K562 (cell line): ENCODE results near the gene C21orf58. TPM values are rescaled to one million over a fixed set of nuclear protein-coding genes. Genes with fewer than 3 reads are reported as not detected.

Experiments used
- BHLHE40 ChIP-seq: IDR thresholded peaks from 2 replicates; pipeline ENCODE4 v1.6.1; 2011; ENCODE audit warnings: low read length, improper control_type of control experiment
- KLF6 ChIP-seq: fragments of 250-450 bp; sonication (Bioruptor Pico); IDR thresholded peaks from 2 replicates; pipeline ENCODE4 v1.4.0; 2020; ENCODE audit warnings: mild to moderate bottlenecking, moderate library complexity, borderline replicate concordance
- PHF8 ChIP-seq: fragments of 200-600 bp; sonication (generic); IDR thresholded peaks from 2 replicates; pipeline ENCODE4 v1.6.1; 2012; ENCODE audit warnings: mixed run types, mild to moderate bottlenecking, inconsistent platforms, low read length, moderate library complexity, borderline replicate concordance
- POLR2G ChIP-seq: fragments of 200-400 bp; formaldehyde crosslinking; IDR thresholded peaks from 2 replicates; pipeline ENCODE4 v1.6.1; 2017; ENCODE audit warnings: low read depth, mild to moderate bottlenecking, antibody characterized with exemption, low read length, moderate library complexity
- SOX6 ChIP-seq: fragments of 450-650 bp; IDR thresholded peaks from 2 replicates; pipeline ENCODE4 v1.6.1; 2014; ENCODE audit warnings: mild to moderate bottlenecking
- SRSF9 ChIP-seq: fragments of 200-400 bp; formaldehyde crosslinking; IDR thresholded peaks from 2 replicates; pipeline ENCODE4 v1.6.1; 2017; ENCODE audit warnings: low read depth, low read length, borderline replicate concordance
- TGIF2 ChIP-seq: sonication (generic); formaldehyde crosslinking; IDR thresholded peaks from 2 replicates; pipeline ENCODE4 v1.8.1; 2022; ENCODE audit warnings: mild to moderate bottlenecking, missing genetic modification reagents, moderate library complexity
- U2AF1 ChIP-seq: fragments of 200-400 bp; formaldehyde crosslinking; optimal IDR thresholded peaks from 2 replicates; pipeline ENCODE3; 2017; ENCODE audit warnings: mild to moderate bottlenecking, low read depth, low read length, moderate library complexity
- ZNF3 ChIP-seq: fragments of 250-450 bp; sonication (Bioruptor Pico); IDR thresholded peaks from 2 replicates; pipeline ENCODE4 v1.5.0; 2021; ENCODE audit warnings: mild to moderate bottlenecking, moderate library complexity
- ZNF589 ChIP-seq: fragments of 200-800 bp; sonication (Bioruptor generic); IDR thresholded peaks from 2 replicates; pipeline ENCODE4 v1.6.1; 2016; ENCODE audit warnings: low read depth, missing genetic modification characterization, missing compliant biosample characterization
- ZNF79 ChIP-seq: fragments of 250-450 bp; sonication (Bioruptor Pico); IDR thresholded peaks from 2 replicates; pipeline ENCODE4 v1.4.0; 2020; ENCODE audit warnings: low read depth, mild to moderate bottlenecking, moderate library complexity
- polyA plus RNA-seq, 8 experiments: library from polyadenylated mRNA; depleted of rRNA in 4 of 8; stranded (reverse) in 5 of 8; unstranded in 3 of 8; fragments of >200 nt; fragmentation: Nextera tagmentation in 2 of 8; fragmentation: Illumina TruSeq in 1 of 8; extraction: Ambion mirVana in 2 of 8; extraction: Trizol in 1 of 8; gene quantifications; 2 replicates each; pipeline versions ENCODE4 v1.2.1 to v1.2.3, GENCODE V29; 2011 to 2014; ENCODE audit warnings: inconsistent platforms in 1 of 8, missing spikeins in 1 of 8
- total RNA-seq, 7 experiments: library from RNA; depleted of rRNA in 6 of 7; stranded (reverse); fragments of >200 nt in 6 of 7; fragmentation: Illumina TruSeq in 2 of 7; extraction: Trizol in 2 of 7; gene quantifications; 2 replicates each; pipeline versions ENCODE4 v1.2.1 to v1.2.3, GENCODE V29; 2011 to 2021; ENCODE audit warnings: low replicate concordance in 1 of 7
- TF ChIP-seq, protein P1 (sequence below): fragments of 200-600 bp; sonication (generic); IDR thresholded peaks from one replicate; pipeline ENCODE4 v1.6.1; 2012; ENCODE audit warnings: mild to moderate bottlenecking, low read depth, low read length, inconsistent platforms
- TF ChIP-seq, protein P2 (sequence below): fragments of 450-650 bp; IDR thresholded peaks from 2 replicates; pipeline ENCODE4 v1.6.1; 2016; ENCODE audit warnings: antibody characterized with exemption
- TF ChIP-seq, protein P3 (sequence below): fragments of 250-450 bp; sonication (Bioruptor Pico); IDR thresholded peaks from 2 replicates; pipeline ENCODE4 v1.8.0; 2021; ENCODE audit warnings: borderline replicate concordance, mild to moderate bottlenecking, moderate library complexity; ENCODE audit not compliant: poor library complexity, severe bottlenecking

C21orf58 gene
- total and polyA plus RNA-seq, 9 of the 15 experiments (the other 6 are each of a cell fraction or from before 2014, with no cell fraction given): 1.2 to 30.5 (median 12.4) TPM

DNA sequence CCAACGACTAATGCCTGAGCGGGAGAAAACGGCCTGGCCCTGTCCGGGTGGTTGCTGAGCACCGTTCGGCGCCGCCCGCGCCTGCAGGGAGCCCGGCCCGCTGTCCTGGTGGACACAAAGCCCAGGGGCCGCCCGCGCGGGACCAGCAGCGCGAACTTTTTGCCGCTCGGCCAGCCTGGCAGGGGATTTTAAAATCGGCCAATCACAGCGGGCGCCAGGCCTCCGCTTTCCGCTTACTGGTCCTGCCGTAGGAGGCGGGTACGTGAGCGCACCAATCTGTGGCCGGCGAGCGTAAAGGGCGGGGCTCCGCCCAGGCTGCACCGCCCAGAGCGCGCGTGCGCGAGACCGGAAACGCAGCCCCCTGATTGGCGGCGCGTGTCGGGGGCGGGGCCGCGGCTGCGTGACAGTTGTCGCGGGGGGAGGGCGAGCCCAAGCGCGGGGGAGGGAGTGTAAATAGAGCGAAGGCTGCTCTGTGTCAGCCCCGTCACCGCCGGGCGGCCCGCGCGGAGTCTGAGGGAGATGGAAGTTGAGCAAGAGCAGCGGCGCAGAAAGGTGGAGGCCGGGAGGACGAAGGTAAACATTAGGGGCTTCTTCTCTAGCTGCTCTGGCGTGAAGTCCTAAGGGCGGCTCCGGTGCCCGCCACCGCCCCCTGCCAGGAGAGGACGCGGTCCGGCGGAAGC, at the start of gene C21orf58, which contains the start of gene PCNT (continued):
- TF ChIP-seq, protein P1, sequence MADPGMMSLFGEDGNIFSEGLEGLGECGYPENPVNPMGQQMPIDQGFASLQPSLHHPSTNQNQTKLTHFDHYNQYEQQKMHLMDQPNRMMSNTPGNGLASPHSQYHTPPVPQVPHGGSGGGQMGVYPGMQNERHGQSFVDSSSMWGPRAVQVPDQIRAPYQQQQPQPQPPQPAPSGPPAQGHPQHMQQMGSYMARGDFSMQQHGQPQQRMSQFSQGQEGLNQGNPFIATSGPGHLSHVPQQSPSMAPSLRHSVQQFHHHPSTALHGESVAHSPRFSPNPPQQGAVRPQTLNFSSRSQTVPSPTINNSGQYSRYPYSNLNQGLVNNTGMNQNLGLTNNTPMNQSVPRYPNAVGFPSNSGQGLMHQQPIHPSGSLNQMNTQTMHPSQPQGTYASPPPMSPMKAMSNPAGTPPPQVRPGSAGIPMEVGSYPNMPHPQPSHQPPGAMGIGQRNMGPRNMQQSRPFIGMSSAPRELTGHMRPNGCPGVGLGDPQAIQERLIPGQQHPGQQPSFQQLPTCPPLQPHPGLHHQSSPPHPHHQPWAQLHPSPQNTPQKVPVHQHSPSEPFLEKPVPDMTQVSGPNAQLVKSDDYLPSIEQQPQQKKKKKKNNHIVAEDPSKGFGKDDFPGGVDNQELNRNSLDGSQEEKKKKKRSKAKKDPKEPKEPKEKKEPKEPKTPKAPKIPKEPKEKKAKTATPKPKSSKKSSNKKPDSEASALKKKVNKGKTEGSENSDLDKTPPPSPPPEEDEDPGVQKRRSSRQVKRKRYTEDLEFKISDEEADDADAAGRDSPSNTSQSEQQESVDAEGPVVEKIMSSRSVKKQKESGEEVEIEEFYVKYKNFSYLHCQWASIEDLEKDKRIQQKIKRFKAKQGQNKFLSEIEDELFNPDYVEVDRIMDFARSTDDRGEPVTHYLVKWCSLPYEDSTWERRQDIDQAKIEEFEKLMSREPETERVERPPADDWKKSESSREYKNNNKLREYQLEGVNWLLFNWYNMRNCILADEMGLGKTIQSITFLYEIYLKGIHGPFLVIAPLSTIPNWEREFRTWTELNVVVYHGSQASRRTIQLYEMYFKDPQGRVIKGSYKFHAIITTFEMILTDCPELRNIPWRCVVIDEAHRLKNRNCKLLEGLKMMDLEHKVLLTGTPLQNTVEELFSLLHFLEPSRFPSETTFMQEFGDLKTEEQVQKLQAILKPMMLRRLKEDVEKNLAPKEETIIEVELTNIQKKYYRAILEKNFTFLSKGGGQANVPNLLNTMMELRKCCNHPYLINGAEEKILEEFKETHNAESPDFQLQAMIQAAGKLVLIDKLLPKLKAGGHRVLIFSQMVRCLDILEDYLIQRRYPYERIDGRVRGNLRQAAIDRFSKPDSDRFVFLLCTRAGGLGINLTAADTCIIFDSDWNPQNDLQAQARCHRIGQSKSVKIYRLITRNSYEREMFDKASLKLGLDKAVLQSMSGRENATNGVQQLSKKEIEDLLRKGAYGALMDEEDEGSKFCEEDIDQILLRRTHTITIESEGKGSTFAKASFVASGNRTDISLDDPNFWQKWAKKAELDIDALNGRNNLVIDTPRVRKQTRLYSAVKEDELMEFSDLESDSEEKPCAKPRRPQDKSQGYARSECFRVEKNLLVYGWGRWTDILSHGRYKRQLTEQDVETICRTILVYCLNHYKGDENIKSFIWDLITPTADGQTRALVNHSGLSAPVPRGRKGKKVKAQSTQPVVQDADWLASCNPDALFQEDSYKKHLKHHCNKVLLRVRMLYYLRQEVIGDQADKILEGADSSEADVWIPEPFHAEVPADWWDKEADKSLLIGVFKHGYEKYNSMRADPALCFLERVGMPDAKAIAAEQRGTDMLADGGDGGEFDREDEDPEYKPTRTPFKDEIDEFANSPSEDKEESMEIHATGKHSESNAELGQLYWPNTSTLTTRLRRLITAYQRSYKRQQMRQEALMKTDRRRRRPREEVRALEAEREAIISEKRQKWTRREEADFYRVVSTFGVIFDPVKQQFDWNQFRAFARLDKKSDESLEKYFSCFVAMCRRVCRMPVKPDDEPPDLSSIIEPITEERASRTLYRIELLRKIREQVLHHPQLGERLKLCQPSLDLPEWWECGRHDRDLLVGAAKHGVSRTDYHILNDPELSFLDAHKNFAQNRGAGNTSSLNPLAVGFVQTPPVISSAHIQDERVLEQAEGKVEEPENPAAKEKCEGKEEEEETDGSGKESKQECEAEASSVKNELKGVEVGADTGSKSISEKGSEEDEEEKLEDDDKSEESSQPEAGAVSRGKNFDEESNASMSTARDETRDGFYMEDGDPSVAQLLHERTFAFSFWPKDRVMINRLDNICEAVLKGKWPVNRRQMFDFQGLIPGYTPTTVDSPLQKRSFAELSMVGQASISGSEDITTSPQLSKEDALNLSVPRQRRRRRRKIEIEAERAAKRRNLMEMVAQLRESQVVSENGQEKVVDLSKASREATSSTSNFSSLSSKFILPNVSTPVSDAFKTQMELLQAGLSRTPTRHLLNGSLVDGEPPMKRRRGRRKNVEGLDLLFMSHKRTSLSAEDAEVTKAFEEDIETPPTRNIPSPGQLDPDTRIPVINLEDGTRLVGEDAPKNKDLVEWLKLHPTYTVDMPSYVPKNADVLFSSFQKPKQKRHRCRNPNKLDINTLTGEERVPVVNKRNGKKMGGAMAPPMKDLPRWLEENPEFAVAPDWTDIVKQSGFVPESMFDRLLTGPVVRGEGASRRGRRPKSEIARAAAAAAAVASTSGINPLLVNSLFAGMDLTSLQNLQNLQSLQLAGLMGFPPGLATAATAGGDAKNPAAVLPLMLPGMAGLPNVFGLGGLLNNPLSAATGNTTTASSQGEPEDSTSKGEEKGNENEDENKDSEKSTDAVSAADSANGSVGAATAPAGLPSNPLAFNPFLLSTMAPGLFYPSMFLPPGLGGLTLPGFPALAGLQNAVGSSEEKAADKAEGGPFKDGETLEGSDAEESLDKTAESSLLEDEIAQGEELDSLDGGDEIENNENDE: no peak
- TF ChIP-seq, protein P2, sequence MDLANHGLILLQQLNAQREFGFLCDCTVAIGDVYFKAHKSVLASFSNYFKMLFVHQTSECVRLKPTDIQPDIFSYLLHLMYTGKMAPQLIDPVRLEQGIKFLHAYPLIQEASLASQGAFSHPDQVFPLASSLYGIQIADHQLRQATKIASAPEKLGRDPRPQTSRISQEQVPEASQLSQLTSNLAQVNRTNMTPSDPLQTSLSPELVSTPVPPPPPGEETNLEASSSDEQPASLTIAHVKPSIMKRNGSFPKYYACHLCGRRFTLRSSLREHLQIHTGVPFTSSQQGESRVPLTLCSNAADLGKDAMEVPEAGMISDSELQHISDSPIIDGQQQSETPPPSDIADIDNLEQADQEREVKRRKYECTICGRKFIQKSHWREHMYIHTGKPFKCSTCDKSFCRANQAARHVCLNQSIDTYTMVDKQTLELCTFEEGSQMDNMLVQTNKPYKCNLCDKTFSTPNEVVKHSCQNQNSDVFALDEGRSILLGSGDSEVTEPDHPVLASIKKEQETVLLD: peak; percentile 64; the same call in 1 of the 2 replicates
- peak; percentile 86 for TF ChIP-seq BHLHE40
- TF ChIP-seq ZNF3: no peak
- peak; percentile 84 for TF ChIP-seq U2AF1
- TF ChIP-seq POLR2G: peak; percentile 96
- no peak for TF ChIP-seq SRSF9
- peak; percentile 7; the same call in 1 of the 2 replicates for TF ChIP-seq SOX6
- TF ChIP-seq, protein P3, sequence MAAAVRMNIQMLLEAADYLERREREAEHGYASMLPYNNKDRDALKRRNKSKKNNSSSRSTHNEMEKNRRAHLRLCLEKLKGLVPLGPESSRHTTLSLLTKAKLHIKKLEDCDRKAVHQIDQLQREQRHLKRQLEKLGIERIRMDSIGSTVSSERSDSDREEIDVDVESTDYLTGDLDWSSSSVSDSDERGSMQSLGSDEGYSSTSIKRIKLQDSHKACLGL (CRISPR knock-in tag): peak; percentile 72
- TF ChIP-seq TGIF2 (CRISPR knock-in tag): no peak
- 0 out of 2 replicates have a peak, but pooled peaks have one; percentile 13 for TF ChIP-seq ZNF79
- TF ChIP-seq ZNF589 (CRISPR knock-in tag): no peak
- TF ChIP-seq PHF8: peak; percentile 88; the same call in 1 of the 2 replicates
- TF ChIP-seq KLF6 (CRISPR knock-in tag): peak; percentile 25; the same call in 1 of the 2 replicates
